Gastroesophageal sphincter (tissue), 4 donors: ENCODE data around the gene PAXX. TPM values are rescaled to one million over a fixed set of nuclear protein-coding genes. Genes with fewer than 3 reads are reported as not detected.

Experiments
- ATAC-seq: fragments of 150-250 bp; one replicate; pipeline ENCODE4 v1.9.1; 2016; ENCODE audit warnings: mild to moderate bottlenecking, moderate library complexity
- H3K27ac ChIP-seq, 4 donors: fragments of 200-600 bp; sonication (generic) in 3 of 4; 1 replicate in 3 of 4; 2 replicates in 1 of 4; pipeline ENCODE4 v1.5.1; 2016 to 2019
- H3K27me3 ChIP-seq: fragments of 200-600 bp; sonication (generic); one replicate; pipeline ENCODE4 v1.5.1; 2019
- H3K36me3 ChIP-seq, 2 donors: fragments of 200-600 bp; sonication (generic); one replicate each; pipeline ENCODE4 v1.5.1; 2019; ENCODE audit warnings: control low read depth in 1 of 2
- H3K4me1 ChIP-seq, 3 donors: fragments of 200-600 bp; sonication (generic); 1 replicate in 2 of 3; 2 replicates in 1 of 3; pipeline ENCODE4 v1.5.1; 2016 to 2019; ENCODE audit warnings: control low read depth in 2 of 3
- H3K4me3 ChIP-seq, 2 donors: fragments of 200-600 bp; sonication (generic); one replicate each; pipeline ENCODE4 v1.5.1; 2019; ENCODE audit warnings: mild to moderate bottlenecking in 1 of 2, moderate library complexity in 1 of 2
- H3K9me3 ChIP-seq, 3 donors: fragments of 200-600 bp; sonication (generic); one replicate each; pipeline ENCODE4 v1.5.1; 2017 to 2019; ENCODE audit warnings: control low read depth in 2 of 3
- EP300 ChIP-seq: sonication (generic); formaldehyde crosslinking; IDR thresholded peaks from one replicate; pipeline ENCODE4 v1.6.1; 2017; ENCODE audit warnings: antibody characterized with exemption, mild to moderate bottlenecking
- POLR2A ChIP-seq, 2 donors: fragments of 450-650 bp; IDR thresholded peaks; one replicate each; pipeline ENCODE4 v1.6.1; 2017; ENCODE audit warnings: antibody characterized with exemption in 2 of 2, mild to moderate bottlenecking in 2 of 2, moderate library complexity in 1 of 2
- POLR2AphosphoS5 ChIP-seq: sonication (generic); formaldehyde crosslinking; IDR thresholded peaks from one replicate; pipeline ENCODE4 v1.6.1; 2017; ENCODE audit warnings: antibody characterized with exemption
- WGBS, 2 donors: methylation state at CpG; one replicate each; pipeline ENCODE4 v1.1.5; 2018; ENCODE audit warnings: low coverage in 1 of 2; 5-methylcytosine and 5-hydroxymethylcytosine counted together
- total RNA-seq, 4 donors: library from RNA; depleted of rRNA; stranded (reverse); fragments of >200 nt; gene quantifications; one replicate each; pipeline ENCODE4 v1.1.0, GENCODE V29; 2016
- TF ChIP-seq, protein P1 (sequence below), 4 experiments: fragments of 200-600 bp in 2 of 4; fragments of 450-650 bp in 2 of 4; sonication (generic) in 1 of 4; IDR thresholded peaks; one replicate each; pipeline ENCODE4 v1.5.1; 2017 to 2019; ENCODE audit warnings: antibody characterized with exemption in 4 of 4, mild to moderate bottlenecking in 2 of 4, moderate library complexity in 2 of 4

The PAXX gene
- total RNA-seq, 4 donors from 2014 or later: 24.2 to 42.6 (median 36.1) TPM

DNA sequence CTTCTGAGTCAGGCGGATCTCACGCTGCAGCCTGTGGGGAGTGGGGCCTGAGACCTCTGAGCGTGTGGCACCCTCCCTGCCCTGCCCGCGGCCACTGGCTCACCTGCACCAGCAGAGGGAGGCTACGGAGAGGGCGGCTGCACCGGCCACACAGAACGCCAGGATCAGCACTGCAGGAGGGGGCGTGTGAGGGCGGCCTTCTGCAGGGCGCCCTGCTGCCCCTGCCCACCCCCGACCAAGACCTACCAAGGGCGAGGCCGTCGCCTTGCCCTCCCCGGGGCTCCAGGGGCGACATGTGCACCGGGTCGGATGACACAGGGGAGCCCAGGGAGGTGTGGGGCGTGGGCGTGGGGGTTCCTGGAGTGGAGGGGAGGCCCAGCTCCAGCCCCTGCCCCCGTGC, 48.3 kb downstream of the PAXX start:
- no peaks in the 10 kb centered on the region for H3K9me3 ChIP-seq
- peaks cover 2% of the 10 kb centered on the region for H3K27me3 ChIP-seq
- peaks cover 0 to 58% of the 10 kb centered on the region in 2 donors for H3K36me3 ChIP-seq
- TF ChIP-seq, protein P1, sequence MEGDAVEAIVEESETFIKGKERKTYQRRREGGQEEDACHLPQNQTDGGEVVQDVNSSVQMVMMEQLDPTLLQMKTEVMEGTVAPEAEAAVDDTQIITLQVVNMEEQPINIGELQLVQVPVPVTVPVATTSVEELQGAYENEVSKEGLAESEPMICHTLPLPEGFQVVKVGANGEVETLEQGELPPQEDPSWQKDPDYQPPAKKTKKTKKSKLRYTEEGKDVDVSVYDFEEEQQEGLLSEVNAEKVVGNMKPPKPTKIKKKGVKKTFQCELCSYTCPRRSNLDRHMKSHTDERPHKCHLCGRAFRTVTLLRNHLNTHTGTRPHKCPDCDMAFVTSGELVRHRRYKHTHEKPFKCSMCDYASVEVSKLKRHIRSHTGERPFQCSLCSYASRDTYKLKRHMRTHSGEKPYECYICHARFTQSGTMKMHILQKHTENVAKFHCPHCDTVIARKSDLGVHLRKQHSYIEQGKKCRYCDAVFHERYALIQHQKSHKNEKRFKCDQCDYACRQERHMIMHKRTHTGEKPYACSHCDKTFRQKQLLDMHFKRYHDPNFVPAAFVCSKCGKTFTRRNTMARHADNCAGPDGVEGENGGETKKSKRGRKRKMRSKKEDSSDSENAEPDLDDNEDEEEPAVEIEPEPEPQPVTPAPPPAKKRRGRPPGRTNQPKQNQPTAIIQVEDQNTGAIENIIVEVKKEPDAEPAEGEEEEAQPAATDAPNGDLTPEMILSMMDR (IDR thresholded peaks at IDR 0.05): no peak
- TF ChIP-seq POLR2A (IDR thresholded peaks at IDR 0.05) (no peak), POLR2AphosphoS5 (no peak), EP300 (no peak)
- ATAC-seq: no peak
- H3K4me1 ChIP-seq: peaks cover 0 to 33% (median 13%) of the 10 kb centered on the region in 3 donors
- peak overlapping the region in 1 of 2 donors; percentile 22 for H3K4me3 ChIP-seq
- no CpG with 5 or more reads among the region's 23 CpGs for WGBS, 2 donors
- H3K27ac ChIP-seq: peak overlapping the region in 2 of 4 donors; percentile 5 to 50

DNA sequence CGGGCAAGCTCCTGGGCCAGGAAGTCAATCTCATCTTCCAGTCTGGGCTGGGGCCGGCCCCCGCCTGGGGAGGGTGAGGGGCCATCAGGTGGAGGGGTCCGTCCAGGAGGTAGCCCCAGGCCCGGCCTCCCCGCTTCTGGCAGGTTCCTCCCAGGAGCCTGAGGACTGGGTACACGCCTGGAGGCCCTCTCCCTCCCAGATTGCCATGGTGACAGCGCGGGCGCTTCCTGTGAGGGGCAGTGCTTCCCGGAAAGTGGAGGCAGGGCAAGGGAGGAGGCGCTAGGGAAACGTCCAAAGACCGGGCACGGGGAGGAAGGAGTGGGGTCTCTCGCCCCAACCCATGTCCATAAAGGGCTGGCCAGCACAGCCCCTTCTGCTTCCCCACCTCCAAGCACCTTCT, 48.9 kb downstream of the PAXX start:
- peak overlapping the region in 1 of 2 donors; percentile 22 for H3K4me3 ChIP-seq
- TF ChIP-seq EP300 (no peak), POLR2AphosphoS5 (no peak), POLR2A (IDR thresholded peaks at IDR 0.05) (no peak)
- TF ChIP-seq, protein P1 (IDR thresholded peaks at IDR 0.05): no peak
- H3K36me3 ChIP-seq: peaks cover 0 to 58% of the 10 kb centered on the region in 2 donors
- peak overlapping the region in 2 of 4 donors; percentile 5 to 50 for H3K27ac ChIP-seq
- no peak for ATAC-seq
- no peaks in the 10 kb centered on the region for H3K27me3 ChIP-seq
- no peaks in the 10 kb centered on the region for H3K9me3 ChIP-seq
- 68% methylated on average over 5 of the region's 16 CpGs; no CpG with 5 or more reads in 1 of the 2 donors for WGBS, 2 donors
- peaks cover 0 to 33% (median 12%) of the 10 kb centered on the region in 3 donors for H3K4me1 ChIP-seq

DNA sequence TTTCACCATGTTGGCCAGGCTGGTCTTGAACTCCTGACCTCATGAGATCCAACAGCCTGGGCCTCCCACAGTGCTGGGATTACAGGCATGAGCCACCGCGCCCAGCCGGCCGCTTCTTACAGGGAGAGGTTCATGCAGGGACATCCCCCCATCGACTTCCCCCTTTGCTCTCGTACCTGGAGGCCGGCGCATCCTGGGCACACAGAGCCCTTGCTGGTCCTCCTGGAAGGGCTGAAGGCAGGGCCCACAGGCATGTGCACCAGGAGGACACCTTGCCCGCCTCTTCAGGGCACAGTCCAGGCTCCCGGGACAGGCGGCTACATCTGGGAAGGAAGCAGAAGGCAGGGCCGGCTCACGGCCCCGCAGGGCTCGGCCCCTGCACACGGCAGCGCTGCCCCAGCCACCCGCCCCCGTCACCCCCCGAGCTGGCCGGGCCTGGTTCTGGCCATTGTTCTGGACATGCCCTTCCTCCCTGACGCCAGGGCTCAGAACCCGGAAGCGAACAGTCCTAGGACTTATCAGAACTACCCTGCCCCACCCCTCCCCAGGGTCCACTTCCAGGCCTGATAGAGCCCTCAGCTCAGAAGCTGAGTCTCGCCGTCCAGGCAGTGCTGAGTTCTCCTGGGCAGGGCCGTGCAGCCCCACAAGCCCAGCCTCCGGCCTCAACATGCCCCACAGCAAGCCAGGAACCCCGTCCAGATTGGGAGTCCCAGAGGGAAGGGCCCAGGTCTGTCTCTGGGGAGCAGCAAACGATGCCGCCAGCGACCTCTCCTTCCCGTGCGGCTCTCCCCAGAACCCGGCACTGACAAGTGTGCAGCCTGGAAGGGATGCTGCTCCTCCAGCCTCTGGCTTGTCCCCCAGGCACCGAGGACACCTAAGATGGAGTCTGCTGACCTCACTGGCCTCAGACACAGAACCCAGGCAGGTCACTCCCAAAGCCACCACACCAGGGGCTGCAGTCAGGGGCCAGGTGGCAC, 50.8 kb downstream of the PAXX start:
- Histone ChIP-seq H3K4me1 (peaks cover 0 to 41% (median 12%) of the 10 kb centered on the region in 3 donors), H3K36me3 (peaks cover 0 to 48% of the 10 kb centered on the region in 2 donors), H3K9me3 (no peaks in the 10 kb centered on the region), H3K4me3 (peak overlapping the region in 1 of 2 donors; percentile 73), H3K27ac (peak overlapping the region in 3 of 4 donors; percentile 43 to 83 (median 75)), H3K27me3 (peaks cover 15% of the 10 kb centered on the region)
- peak; percentile 35 for ATAC-seq
- no CpG with 5 or more reads among the region's 36 CpGs for WGBS, 2 donors
- TF ChIP-seq EP300: no peak
- TF ChIP-seq, protein P1 (IDR thresholded peaks at IDR 0.05): no peak
- TF ChIP-seq POLR2AphosphoS5: no peak
- no peak for TF ChIP-seq POLR2A (IDR thresholded peaks at IDR 0.05)

Other genes starting within 250 kb of the PAXX start
- gene LCN10, start 249.5 kb upstream of the PAXX start, total RNA-seq: 10 to 100 TPM in 2 of 4 donors, 1 to 10 TPM in 2; 3.9 to 16.5 (median 9.9) TPM
- 10 to 100 TPM; 16.2 to 31.4 (median 22.7) TPM for gene LCN6, start 243.9 kb upstream of the PAXX start, total RNA-seq
- not detected for gene LCN8, start 234.2 kb upstream of the PAXX start, total RNA-seq
- gene LCN15, start 227.9 kb upstream of the PAXX start, total RNA-seq: not detected
- 10 to 100 TPM; 33.0 to 51.5 (median 40.4) TPM for gene TMEM141, start 201.1 kb upstream of the PAXX start, total RNA-seq
- 1 to 10 TPM in 3 of 4 donors, not detected in 1; 1.4 to 3.4 (median 2.0) TPM for gene CCDC183, start 196.1 kb upstream of the PAXX start, total RNA-seq
- 100 to 1,000 TPM in 1 of 4 donors, 10 to 100 TPM in 3; 54.8 to 109 (median 71.2) TPM for gene RABL6, start 184.5 kb upstream of the PAXX start, total RNA-seq
- 10 to 100 TPM in 1 of 4 donors, 1 to 10 TPM in 3; 2.5 to 10.9 (median 5.7) TPM for gene AJM1, start 149.9 kb upstream of the PAXX start, total RNA-seq
- 10 to 100 TPM; 33.7 to 63.5 (median 43.7) TPM for gene PHPT1, start 143.0 kb upstream of the PAXX start, total RNA-seq
- gene MAMDC4, start 140.1 kb upstream of the PAXX start, total RNA-seq: 1 to 10 TPM; 1.0 to 2.2 (median 1.8) TPM
- 100 to 1,000 TPM; 283 to 353 (median 323) TPM for gene EDF1, start 126.1 kb upstream of the PAXX start, total RNA-seq
- 10 to 100 TPM in 2 of 4 donors, 1 to 10 TPM in 2; 3.8 to 17.1 (median 11.1) TPM for gene TRAF2, start 105.9 kb upstream of the PAXX start, total RNA-seq
- gene FBXW5, start 47.7 kb upstream of the PAXX start, total RNA-seq: 100 to 1,000 TPM; 171 to 310 (median 236) TPM
- not detected for gene C8G, start 47.2 kb upstream of the PAXX start, total RNA-seq
- gene LCN12, start 40.1 kb upstream of the PAXX start, total RNA-seq: not detected
- 100 to 1,000 TPM in 1 of 4 donors, 10 to 100 TPM in 2, 1 to 10 TPM in 1; 7.4 to 132 (median 29.7) TPM for gene PTGDS, start 14.9 kb upstream of the PAXX start, total RNA-seq
- under 1 TPM in 2 of 4 donors, not detected in 2; 0.40 TPM for gene LCNL1, start 9.4 kb upstream of the PAXX start, total RNA-seq
- gene CLIC3, start 4.1 kb downstream of the PAXX start, total RNA-seq: 1 to 10 TPM in 3 of 4 donors, under 1 TPM in 1; 0.81 to 5.4 (median 2.2) TPM
- gene ABCA2, start 35.8 kb downstream of the PAXX start, total RNA-seq: 10 to 100 TPM; 13.5 to 24.3 (median 19.3) TPM
- under 1 TPM in 1 of 4 donors, not detected in 3; 0.20 TPM for gene FUT7, start 39.7 kb downstream of the PAXX start, total RNA-seq
- 10 to 100 TPM; 50.4 to 69.9 (median 59.5) TPM for gene NPDC1, start 53.8 kb downstream of the PAXX start, total RNA-seq
- 1 to 10 TPM in 1 of 4 donors, under 1 TPM in 1, not detected in 2; 0.58 to 1.6 TPM for gene ENTPD2, start 61.6 kb downstream of the PAXX start, total RNA-seq
- gene SAPCD2, start 78.1 kb downstream of the PAXX start, total RNA-seq: 1 to 10 TPM in 1 of 4 donors, under 1 TPM in 3; 0.13 to 1.3 (median 0.19) TPM
- gene UAP1L1, start 85.1 kb downstream of the PAXX start, total RNA-seq: 1 to 10 TPM; 4.2 to 7.3 (median 6.0) TPM
- 10 to 100 TPM; 26.1 to 30.2 (median 29.3) TPM for gene MAN1B1, start 94.6 kb downstream of the PAXX start, total RNA-seq
- gene DPP7, start 122.3 kb downstream of the PAXX start, total RNA-seq: 100 to 1,000 TPM in 3 of 4 donors, 10 to 100 TPM in 1; 74.5 to 124 (median 111) TPM
- gene GRIN1, start 146.7 kb downstream of the PAXX start, total RNA-seq: under 1 TPM in 2 of 4 donors, not detected in 2; 0.08 to 0.13 TPM
- 1 to 10 TPM in 1 of 4 donors, not detected in 3; 7.7 TPM for gene LRRC26, start 177.6 kb downstream of the PAXX start, total RNA-seq
- not detected for gene TMEM210, start 179.6 kb downstream of the PAXX start, total RNA-seq
- gene ANAPC2, start 196.1 kb downstream of the PAXX start, total RNA-seq: 10 to 100 TPM; 11.9 to 32.1 (median 23.7) TPM
- gene SSNA1, start 196.3 kb downstream of the PAXX start, total RNA-seq: 10 to 100 TPM; 56.8 to 99.0 (median 73.8) TPM
- 10 to 100 TPM in 1 of 4 donors, 1 to 10 TPM in 3; 3.6 to 11.6 (median 6.1) TPM for gene TPRN, start 208.3 kb downstream of the PAXX start, total RNA-seq
- gene TMEM203, start 213.2 kb downstream of the PAXX start, total RNA-seq: 10 to 100 TPM; 21.9 to 36.1 (median 29.1) TPM
- gene NDOR1, start 213.3 kb downstream of the PAXX start, total RNA-seq: 1 to 10 TPM; 4.6 to 9.8 (median 7.6) TPM
- 1 to 10 TPM in 3 of 4 donors, not detected in 1; 1.6 to 5.3 (median 3.1) TPM for gene RNF208, start 229.8 kb downstream of the PAXX start, total RNA-seq
- 1 to 10 TPM in 2 of 4 donors, not detected in 2; 1.1 to 5.8 TPM for gene CYSRT1, start 232.8 kb downstream of the PAXX start, total RNA-seq
- gene RNF224, start 235.1 kb downstream of the PAXX start, total RNA-seq: under 1 TPM in 1 of 4 donors, not detected in 3; 0.57 TPM
- not detected for gene SLC34A3, start 238.5 kb downstream of the PAXX start, total RNA-seq
- gene TUBB4B, start 248.9 kb downstream of the PAXX start, total RNA-seq: 100 to 1,000 TPM; 220 to 488 (median 265) TPM